ENCODE results near the gene IRAG1. TPM values are rescaled to one million over a fixed set of nuclear protein-coding genes. Genes with fewer than 3 reads are reported as not detected.

Gene IRAG1
- total RNA-seq, 1 experiment from 2014 or later, result 0.21 TPM

GRCh38 chr11:10648871-10649270, 44.7 kb downstream of the IRAG1 start:
- intact Hi-C loops (cut with micrococcal nuclease; ENCODE audit: unreplicated experiment), result no loop called here
- Histone ChIP-seq H3K27me3 (ENCODE audit: control insufficient read depth, insufficient read depth, low read length) (no peaks in the 10 kb centered on the region), H3K36me3 (ENCODE audit: control insufficient read depth, insufficient read depth, low read length) (no peaks in the 10 kb centered on the region), H3K4me3 (ENCODE audit: low read depth in 2 of 2, low read length in 2 of 2) (no peak overlapping the region), H3K9me3 (ENCODE audit: control insufficient read depth, insufficient read depth, low read depth, low read length) (no peaks in the 10 kb centered on the region), H3K27ac (ENCODE audit: low read length) (no peak overlapping the region), H3K4me1 (ENCODE audit: control insufficient read depth, insufficient read depth, low read length) (no peaks in the 10 kb centered on the region)
- DNase-seq (ENCODE audit: low read depth, low spot score) (no peak), ATAC-seq (no peak)
- no TSS peak for BruUV-seq (replicated peaks)
- TF ChIP-seq, protein P1, sequence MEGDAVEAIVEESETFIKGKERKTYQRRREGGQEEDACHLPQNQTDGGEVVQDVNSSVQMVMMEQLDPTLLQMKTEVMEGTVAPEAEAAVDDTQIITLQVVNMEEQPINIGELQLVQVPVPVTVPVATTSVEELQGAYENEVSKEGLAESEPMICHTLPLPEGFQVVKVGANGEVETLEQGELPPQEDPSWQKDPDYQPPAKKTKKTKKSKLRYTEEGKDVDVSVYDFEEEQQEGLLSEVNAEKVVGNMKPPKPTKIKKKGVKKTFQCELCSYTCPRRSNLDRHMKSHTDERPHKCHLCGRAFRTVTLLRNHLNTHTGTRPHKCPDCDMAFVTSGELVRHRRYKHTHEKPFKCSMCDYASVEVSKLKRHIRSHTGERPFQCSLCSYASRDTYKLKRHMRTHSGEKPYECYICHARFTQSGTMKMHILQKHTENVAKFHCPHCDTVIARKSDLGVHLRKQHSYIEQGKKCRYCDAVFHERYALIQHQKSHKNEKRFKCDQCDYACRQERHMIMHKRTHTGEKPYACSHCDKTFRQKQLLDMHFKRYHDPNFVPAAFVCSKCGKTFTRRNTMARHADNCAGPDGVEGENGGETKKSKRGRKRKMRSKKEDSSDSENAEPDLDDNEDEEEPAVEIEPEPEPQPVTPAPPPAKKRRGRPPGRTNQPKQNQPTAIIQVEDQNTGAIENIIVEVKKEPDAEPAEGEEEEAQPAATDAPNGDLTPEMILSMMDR (IDR thresholded peaks at IDR 0.05), result no peak
- TF ChIP-seq REST (IDR thresholded peaks at IDR 0.05; ENCODE audit: insufficient read depth in 1 of 2, low read depth in 2 of 2, low read length in 1 of 2), result no peak
- TF ChIP-seq SIN3A (IDR thresholded peaks at IDR 0.05; ENCODE audit: borderline replicate concordance, insufficient read depth, low read depth, low read length), result no peak
- TF ChIP-seq TCF7L2 (IDR thresholded peaks at IDR 0.05; ENCODE audit: low read depth, low read length), result no peak
- TF ChIP-seq POLR2AphosphoS5 (IDR thresholded peaks at IDR 0.05; ENCODE audit: low read depth, low read length), result no peak
- ChIA-PET POLR2A (interaction anchor here (0.7 kb wide), 1 partner anchor 142 kb away, joined by 4 read pairs; no protein-coding TSS in a partner anchor), CTCF (no interaction called here)
- in situ Hi-C loops (cut with HindIII; ENCODE audit: low pct_unique_long_range_greater_than_20kb, low sequenced_read_pairs), result no loop called here

- no peak overlapping the region for H3K4me3 ChIP-seq (ENCODE audit: low read depth in 2 of 2, low read length in 2 of 2)
- H3K36me3 ChIP-seq (ENCODE audit: control insufficient read depth, insufficient read depth, low read length), result no peaks in the 10 kb centered on the region
- H3K9me3 ChIP-seq (ENCODE audit: control insufficient read depth, insufficient read depth, low read depth, low read length), result no peaks in the 10 kb centered on the region
- DNase-seq (ENCODE audit: low read depth, low spot score) (no peak), ATAC-seq (no peak)
- no peaks in the 10 kb centered on the region for H3K27me3 ChIP-seq (ENCODE audit: control insufficient read depth, insufficient read depth, low read length)
- in situ Hi-C loops (cut with HindIII; ENCODE audit: low pct_unique_long_range_greater_than_20kb, low sequenced_read_pairs), result no loop called here
- TF ChIP-seq TCF7L2 (IDR thresholded peaks at IDR 0.05; ENCODE audit: low read depth, low read length) (no peak), SIN3A (IDR thresholded peaks at IDR 0.05; ENCODE audit: borderline replicate concordance, insufficient read depth, low read depth, low read length) (no peak), POLR2AphosphoS5 (IDR thresholded peaks at IDR 0.05; ENCODE audit: low read depth, low read length) (no peak), REST (IDR thresholded peaks at IDR 0.05; ENCODE audit: insufficient read depth in 1 of 2, low read depth in 2 of 2, low read length in 1 of 2) (no peak)
- TF ChIP-seq, protein P1 (IDR thresholded peaks at IDR 0.05), result no peak
- intact Hi-C loops (cut with micrococcal nuclease; ENCODE audit: unreplicated experiment), result no loop called here
- no peak overlapping the region for H3K27ac ChIP-seq (ENCODE audit: low read length)
- ChIA-PET CTCF (interaction anchor here (0.6 to 0.7 kb wide), 2 partner anchors 12 to 62 kb away, joined by 3 to 7 read pairs; no protein-coding TSS in a partner anchor), POLR2A (no interaction called here)
- H3K4me1 ChIP-seq (ENCODE audit: control insufficient read depth, insufficient read depth, low read length), result no peaks in the 10 kb centered on the region
- no TSS peak for BruUV-seq (replicated peaks)
These were observed 46.7 kb downstream of the IRAG1 start for GRCh38 chr11:10646681-10647355.
